Bronchial epithelial cell (primary cell): ENCODE results near the gene DISC1. TPM values are rescaled to one million over a fixed set of nuclear protein-coding genes. Genes with fewer than 3 reads are reported as not detected.
A peak's percentile ranks its signal among the peaks of the same experiment; 100 is the strongest.

ENCODE experiments used
- DNase-seq: peaks from one replicate; pipeline ENCODE4 v3.0.0-alpha.2; 2010; ENCODE audit warnings: low read depth
- FAIRE-seq: peaks from 2 replicates; lab custom pipeline; 2011; peaks lifted over from hg19 to GRCh38; lab: Jason Lieb, UNC
- H3K27me3 ChIP-seq: 2 replicates; pipeline ENCODE4 v1.5.1; 2011; ENCODE audit warnings: low read length; ENCODE audit not compliant: control insufficient read depth, insufficient read depth
- H3K36me3 ChIP-seq: 2 replicates; pipeline ENCODE4 v1.5.1; 2011; ENCODE audit warnings: low read length; ENCODE audit not compliant: control insufficient read depth, insufficient read depth
- H3K4me3 ChIP-seq: 2 replicates; pipeline ENCODE4 v1.5.1; 2011; ENCODE audit warnings: mild to moderate bottlenecking, low read depth, low read length, control low read depth
- total RNA-seq: library from RNA; depleted of rRNA; stranded (reverse); fragments of >200 nt; gene quantifications from 2 replicates; pipeline ENCODE4 v1.2.1, GENCODE V29; 2014
- TF ChIP-seq, protein P1 (sequence below): IDR thresholded peaks from 2 replicates; pipeline ENCODE4 v1.5.1; 2011; ENCODE audit warnings: mild to moderate bottlenecking, moderate library complexity, low read length, control low read depth, inconsistent platforms; ENCODE audit not compliant: insufficient read depth, severe bottlenecking

DISC1 gene
- total RNA-seq, 1 donor from 2014 or later: 0.79 TPM

DNA sequence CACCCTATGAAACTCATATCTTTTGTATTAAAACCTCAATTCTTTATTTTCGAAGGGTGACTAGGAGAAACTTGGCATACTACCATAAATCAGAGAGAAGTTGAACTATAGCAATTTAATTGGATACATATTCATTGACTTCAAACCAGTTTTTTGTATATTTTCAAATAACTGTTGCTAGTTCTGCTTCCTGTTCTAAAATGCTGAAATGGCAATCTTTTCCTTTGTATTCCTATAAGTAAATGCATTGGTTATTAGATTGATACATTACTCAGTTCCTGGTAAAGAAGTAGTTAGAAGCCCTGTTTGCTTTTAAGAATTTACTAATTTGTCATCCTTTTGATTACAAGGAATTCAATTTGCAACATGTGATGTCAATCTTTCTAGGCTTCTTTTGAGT, 200.0 kb downstream of the DISC1 start:
- no peak for FAIRE-seq
- TF ChIP-seq, protein P1, sequence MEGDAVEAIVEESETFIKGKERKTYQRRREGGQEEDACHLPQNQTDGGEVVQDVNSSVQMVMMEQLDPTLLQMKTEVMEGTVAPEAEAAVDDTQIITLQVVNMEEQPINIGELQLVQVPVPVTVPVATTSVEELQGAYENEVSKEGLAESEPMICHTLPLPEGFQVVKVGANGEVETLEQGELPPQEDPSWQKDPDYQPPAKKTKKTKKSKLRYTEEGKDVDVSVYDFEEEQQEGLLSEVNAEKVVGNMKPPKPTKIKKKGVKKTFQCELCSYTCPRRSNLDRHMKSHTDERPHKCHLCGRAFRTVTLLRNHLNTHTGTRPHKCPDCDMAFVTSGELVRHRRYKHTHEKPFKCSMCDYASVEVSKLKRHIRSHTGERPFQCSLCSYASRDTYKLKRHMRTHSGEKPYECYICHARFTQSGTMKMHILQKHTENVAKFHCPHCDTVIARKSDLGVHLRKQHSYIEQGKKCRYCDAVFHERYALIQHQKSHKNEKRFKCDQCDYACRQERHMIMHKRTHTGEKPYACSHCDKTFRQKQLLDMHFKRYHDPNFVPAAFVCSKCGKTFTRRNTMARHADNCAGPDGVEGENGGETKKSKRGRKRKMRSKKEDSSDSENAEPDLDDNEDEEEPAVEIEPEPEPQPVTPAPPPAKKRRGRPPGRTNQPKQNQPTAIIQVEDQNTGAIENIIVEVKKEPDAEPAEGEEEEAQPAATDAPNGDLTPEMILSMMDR: no peak
- Histone ChIP-seq H3K4me3 (no peak overlapping the region), H3K36me3 (no peaks in the 10 kb centered on the region), H3K27me3 (no peaks in the 10 kb centered on the region)
- no peak for DNase-seq

- no peak for FAIRE-seq
- no peaks in the 10 kb centered on the region for H3K27me3 ChIP-seq
- DNase-seq: peak; percentile 81
- H3K4me3 ChIP-seq: no peak overlapping the region
- TF ChIP-seq, protein P1: no peak
- H3K36me3 ChIP-seq: no peaks in the 10 kb centered on the region
These were observed 200.9 kb downstream of the DISC1 start for GRCh38 chr1:231827337-231828105.

GRCh38 chr1:231828182-231828920, 201.8 kb downstream of the DISC1 start:
- peak; percentile 18 for FAIRE-seq
- Histone ChIP-seq H3K27me3 (no peaks in the 10 kb centered on the region), H3K4me3 (no peak overlapping the region), H3K36me3 (no peaks in the 10 kb centered on the region)
- peak; percentile 96 for DNase-seq
- TF ChIP-seq, protein P1: no peak

- FAIRE-seq (no peak), DNase-seq (no peak)
- H3K27me3 ChIP-seq: no peaks in the 10 kb centered on the region
- no peak overlapping the region for H3K4me3 ChIP-seq
- TF ChIP-seq, protein P1: no peak
- no peaks in the 10 kb centered on the region for H3K36me3 ChIP-seq
These were observed 202.7 kb downstream of the DISC1 start for GRCh38 chr1:231829332-231829731.

DNA sequence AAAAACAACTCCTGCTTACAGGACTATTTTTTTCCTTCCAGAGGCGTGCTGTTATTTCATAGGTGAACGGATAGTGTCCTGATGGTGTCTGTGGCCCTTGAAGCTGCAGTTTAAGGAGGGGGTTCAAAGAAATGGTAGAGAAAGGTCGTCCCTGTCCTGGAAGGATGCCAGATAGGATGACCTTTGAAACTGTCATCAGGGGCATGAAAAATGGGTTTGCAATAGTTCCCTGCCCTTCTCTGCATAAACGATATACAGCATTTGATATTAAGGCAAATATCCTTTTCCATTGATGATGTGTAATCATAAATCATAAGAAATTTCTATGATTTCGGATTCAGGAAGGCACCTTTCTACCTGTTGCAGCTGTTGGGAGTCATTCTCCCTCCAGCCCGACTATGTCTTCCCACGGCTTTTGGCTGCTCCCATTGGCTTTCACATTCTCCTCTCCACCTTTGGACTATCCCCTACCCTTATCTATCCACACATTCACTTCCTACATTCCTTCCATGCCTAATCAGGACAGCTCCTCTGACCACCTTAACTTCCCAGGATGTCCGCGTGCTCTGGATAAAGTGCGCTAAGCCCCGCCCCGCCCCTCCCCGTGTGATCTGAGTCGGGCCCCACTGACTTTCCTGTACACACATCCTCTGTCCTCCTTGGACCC, 209.8 kb downstream of the DISC1 start:
- Histone ChIP-seq H3K4me3 (no peak overlapping the region), H3K27me3 (no peaks in the 10 kb centered on the region), H3K36me3 (no peaks in the 10 kb centered on the region)
- no peak for FAIRE-seq
- TF ChIP-seq, protein P1: no peak
- DNase-seq: no peak
